ENCODE results near the gene KIF16B. TPM values are rescaled to one million over a fixed set of nuclear protein-coding genes. Genes with fewer than 3 reads are reported as not detected.

The KIF16B gene
- total and polyA plus RNA-seq, 2 experiments from 2014 or later: 6.5 to 11.1 TPM

- DNase-seq (ENCODE audit: low spot score) (no peak), ATAC-seq (no peak)
- Histone ChIP-seq H3K27ac (ENCODE audit: low read depth) (no peak overlapping the region), H2AFZ (no peak overlapping the region), H3K36me3 (ENCODE audit: insufficient read depth) (no peaks in the 10 kb centered on the region), H4K20me1 (replicated peaks; ENCODE audit: insufficient read depth) (no peaks in the 10 kb centered on the region), H3K4me3 (no peak overlapping the region), H3F3A (replicated peaks; ENCODE audit: low read depth) (no peaks in the 10 kb centered on the region), H3K79me2 (replicated peaks; ENCODE audit: insufficient read depth) (no peaks in the 10 kb centered on the region), H3K27me3 (ENCODE audit: insufficient read depth) (no peaks in the 10 kb centered on the region), H3K4me2 (no peak overlapping the region), H3K4me1 (ENCODE audit: insufficient read depth) (no peaks in the 10 kb centered on the region), H3K9me2 (ENCODE audit: insufficient read depth) (no peaks in the 10 kb centered on the region)
- Mint-ChIP-seq H3K36me3 (ENCODE audit: low read depth) (peaks cover 3% of the 10 kb centered on the region; the same call in 1 of the 3 replicates), H3K4me1 (no peaks in the 10 kb centered on the region), H3K27ac (no peak overlapping the region), H3K9me3 (no peaks in the 10 kb centered on the region), H3K4me3 (no peak overlapping the region), H3K27me3 (ENCODE audit: insufficient read depth, low read depth, poor library complexity) (no peaks in the 10 kb centered on the region)
- TF ChIP-seq EZH2phosphoT487 (IDR thresholded peaks at IDR 0.05; ENCODE audit: unreplicated experiment): no peak
- no peak for TF ChIP-seq ZNF462 (CRISPR knock-in tag; IDR thresholded peaks at IDR 0.05)
- TF ChIP-seq CREB1 (CRISPR knock-in tag; IDR thresholded peaks at IDR 0.05; ENCODE audit: low read depth): no peak
- no peak for TF ChIP-seq ZNF331 (CRISPR knock-in tag; IDR thresholded peaks at IDR 0.05; ENCODE audit: low read depth)
- TF ChIP-seq NANOG (IDR thresholded peaks at IDR 0.05; ENCODE audit: borderline replicate concordance): no peak
- TF ChIP-seq EZH2 (IDR thresholded peaks at IDR 0.05; ENCODE audit: low read depth, unreplicated experiment): no peak
- no peak for TF ChIP-seq JUNB (IDR thresholded peaks at IDR 0.05; ENCODE audit: unreplicated experiment)
- no peak for TF ChIP-seq POLR2AphosphoS5 (IDR thresholded peaks at IDR 0.05; ENCODE audit: low read depth)
- no peak for TF ChIP-seq ZNF114 (CRISPR knock-in tag; IDR thresholded peaks at IDR 0.05)
Observed at GRCh38 chr20:16283978-16284377, 289.3 kb downstream of the KIF16B start.

Data from GM23338 (cell line).